ENCODE results near the gene TMEM121.

GRCh38 chr14:105495101-105495989 is 31.0 kb upstream of the TMEM121 start:
- TF ChIP-seq, protein P1, sequence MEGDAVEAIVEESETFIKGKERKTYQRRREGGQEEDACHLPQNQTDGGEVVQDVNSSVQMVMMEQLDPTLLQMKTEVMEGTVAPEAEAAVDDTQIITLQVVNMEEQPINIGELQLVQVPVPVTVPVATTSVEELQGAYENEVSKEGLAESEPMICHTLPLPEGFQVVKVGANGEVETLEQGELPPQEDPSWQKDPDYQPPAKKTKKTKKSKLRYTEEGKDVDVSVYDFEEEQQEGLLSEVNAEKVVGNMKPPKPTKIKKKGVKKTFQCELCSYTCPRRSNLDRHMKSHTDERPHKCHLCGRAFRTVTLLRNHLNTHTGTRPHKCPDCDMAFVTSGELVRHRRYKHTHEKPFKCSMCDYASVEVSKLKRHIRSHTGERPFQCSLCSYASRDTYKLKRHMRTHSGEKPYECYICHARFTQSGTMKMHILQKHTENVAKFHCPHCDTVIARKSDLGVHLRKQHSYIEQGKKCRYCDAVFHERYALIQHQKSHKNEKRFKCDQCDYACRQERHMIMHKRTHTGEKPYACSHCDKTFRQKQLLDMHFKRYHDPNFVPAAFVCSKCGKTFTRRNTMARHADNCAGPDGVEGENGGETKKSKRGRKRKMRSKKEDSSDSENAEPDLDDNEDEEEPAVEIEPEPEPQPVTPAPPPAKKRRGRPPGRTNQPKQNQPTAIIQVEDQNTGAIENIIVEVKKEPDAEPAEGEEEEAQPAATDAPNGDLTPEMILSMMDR (IDR thresholded peaks at IDR 0.05): no peak
- no peak for TF ChIP-seq POLR2AphosphoS5 (IDR thresholded peaks at IDR 0.05)
- no peak for TF ChIP-seq POLR2A (IDR thresholded peaks at IDR 0.05)
- no peak for TF ChIP-seq EP300 (IDR thresholded peaks at IDR 0.05)
